H1 (cell line): Measurements from ENCODE around the gene FCN2. TPM values are rescaled to one million over a fixed set of nuclear protein-coding genes. Genes with fewer than 3 reads are reported as not detected.

Experiments used
- CHD1 ChIP-seq: IDR thresholded peaks from 2 replicates; pipeline ENCODE4 v1.6.1; 2012; ENCODE audit warnings: low read depth, low read length, improper control_type of control experiment
- HDAC6 ChIP-seq: IDR thresholded peaks from one replicate; pipeline ENCODE4 v1.7.1; 2012; ENCODE audit warnings: low read depth, mild to moderate bottlenecking, inconsistent platforms, low read length, moderate library complexity
- POLR2A ChIP-seq, 2 experiments: IDR thresholded peaks; 1 replicate in 1 of 2; 2 replicates in 1 of 2; pipeline ENCODE4 v1.6.1; 2011; ENCODE audit warnings: low read depth in 2 of 2, low read length in 2 of 2, mild to moderate bottlenecking in 2 of 2; ENCODE audit errors: control extremely low read depth in 1 of 2
- SP1 ChIP-seq: IDR thresholded peaks from 2 replicates; pipeline ENCODE4 v1.6.1; 2011; ENCODE audit warnings: low read depth, low read length
- SP4 ChIP-seq: IDR thresholded peaks from 2 replicates; pipeline ENCODE4 v1.6.1; 2012; ENCODE audit warnings: low read length, inconsistent platforms
- polyA plus RNA-seq, 7 experiments: library from polyadenylated mRNA; depleted of rRNA in 3 of 7; stranded (reverse) in 5 of 7; unstranded in 2 of 7; fragments of >200 nt in 5 of 7; fragments of 200-250 nt in 2 of 7; gene quantifications; 1 replicate in 5 of 7; 2 replicates in 1 of 7; 4 replicates in 1 of 7; pipeline versions ENCODE4 v1.2.1 to v1.2.3, GENCODE V29; 2011 to 2013; ENCODE audit warnings: missing spikeins in 2 of 7, mixed read lengths in 2 of 7
- total RNA-seq: library from RNA; stranded (reverse); fragmentation: NEBNext Ultra II Directional; extraction: Animal tissue kit (Norgen Biotek cat#: 25700); gene quantifications from 2 replicates; pipeline ENCODE4 v1.2.1, GENCODE V29; 2021
- TF ChIP-seq, protein P1 (sequence below): IDR thresholded peaks from 2 replicates; pipeline ENCODE4 v1.6.1; 2011; ENCODE audit warnings: low read depth, mild to moderate bottlenecking, low read length; ENCODE audit not compliant: insufficient read depth

The FCN2 gene
- total and polyA plus RNA-seq, 2 of the 8 experiments (the other 6 are each of a cell fraction or from before 2014, with no cell fraction given) = not detected

DNA sequence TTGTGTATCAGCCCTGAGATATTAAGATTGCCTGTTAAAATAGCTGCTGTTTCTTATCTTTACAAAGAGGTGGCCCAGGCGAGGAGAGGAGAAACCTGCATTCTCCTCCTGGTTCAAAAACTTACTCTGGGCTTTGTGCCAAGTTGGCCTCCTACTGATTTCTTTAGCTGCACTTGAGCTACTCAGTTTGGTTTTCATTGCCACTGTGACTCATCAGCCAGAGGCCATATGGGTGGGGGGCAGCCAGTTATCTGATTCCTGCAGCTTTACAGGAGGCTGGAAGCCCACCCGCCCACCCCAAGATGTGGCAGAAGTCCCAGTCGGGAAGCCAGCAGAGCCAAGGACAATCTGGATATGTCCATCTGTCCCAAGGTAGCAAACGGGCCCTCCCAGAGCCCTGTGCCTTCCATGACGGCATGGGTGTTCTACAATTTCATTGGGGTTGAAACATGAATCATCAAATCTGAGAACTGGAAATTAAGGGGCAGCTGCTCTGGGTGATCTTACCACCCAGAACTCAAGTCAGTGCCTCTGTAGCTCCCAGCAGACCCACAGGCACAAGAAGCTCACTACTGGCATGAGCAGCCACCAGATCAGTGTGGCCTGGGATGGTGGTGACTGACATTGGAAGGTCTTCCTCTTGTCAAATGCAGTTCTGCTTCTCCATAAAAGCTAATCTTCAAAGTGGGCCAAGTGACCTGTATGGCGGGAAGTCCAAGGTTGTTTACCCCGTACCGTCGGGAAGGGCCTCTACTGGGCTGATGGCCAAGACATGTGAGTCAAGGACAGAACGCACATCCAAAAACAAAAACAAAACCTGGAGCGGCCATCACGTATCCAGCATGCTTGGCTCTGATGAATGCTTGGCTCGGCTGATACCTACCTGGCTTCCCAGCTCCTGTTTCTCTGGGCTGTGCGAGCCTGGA lies 15.6 kb downstream of the FCN2 start (continued):
- TF ChIP-seq SP4 (no peak), CHD1 (no peak), SP1 (no peak), HDAC6 (no peak), POLR2A (IDR thresholded peaks at IDR 0.05; ENCODE audit: control extremely low read depth in 1 of 2, low read depth in 2 of 2, low read length in 2 of 2) (no peak)
- TF ChIP-seq, protein P1, sequence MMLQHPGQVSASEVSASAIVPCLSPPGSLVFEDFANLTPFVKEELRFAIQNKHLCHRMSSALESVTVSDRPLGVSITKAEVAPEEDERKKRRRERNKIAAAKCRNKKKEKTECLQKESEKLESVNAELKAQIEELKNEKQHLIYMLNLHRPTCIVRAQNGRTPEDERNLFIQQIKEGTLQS = no peak
- TF ChIP-seq, all 59 proteins: peak for 0
